ENCODE measurements around the gene SYP. TPM values are rescaled to one million over a fixed set of nuclear protein-coding genes. Genes with fewer than 3 reads are reported as not detected.
A peak's percentile ranks its signal among the peaks of the same experiment; 100 is the strongest.

Gene SYP
- total RNA-seq, 1 donor from 2014 or later: 1.6 TPM

- no peaks in the 10 kb centered on the region for H3K36me3 Mint-ChIP-seq (ENCODE audit: low read depth, unreplicated experiment)
- H3K4me1 Mint-ChIP-seq (ENCODE audit: low read depth, unreplicated experiment): no peaks in the 10 kb centered on the region
- H3K27me3 ChIP-seq (ENCODE audit: insufficient read depth, low read length): no peaks in the 10 kb centered on the region
- no peak overlapping the region for H3K4me2 ChIP-seq (ENCODE audit: low read length)
- FAIRE-seq (peak; percentile 75), DNase-seq (ENCODE audit: low read depth) (no peak)
- H3K4me3 ChIP-seq (ENCODE audit: insufficient read depth, low read depth, low read length): no peak overlapping the region
- no peaks in the 10 kb centered on the region for H4K20me1 ChIP-seq (ENCODE audit: insufficient read depth, low read length)
- H3K27ac Mint-ChIP-seq (ENCODE audit: unreplicated experiment): no peak overlapping the region
- H3K27me3 Mint-ChIP-seq (ENCODE audit: low read depth, unreplicated experiment): peaks cover 14% of the 10 kb centered on the region
- H3K9ac ChIP-seq (ENCODE audit: low read length): no peak overlapping the region
- H3K27ac ChIP-seq (ENCODE audit: low read depth, low read length): no peak overlapping the region
- peaks cover 2% of the 10 kb centered on the region for H3K9me3 Mint-ChIP-seq (ENCODE audit: unreplicated experiment)
- no peaks in the 10 kb centered on the region for H3K79me2 ChIP-seq (ENCODE audit: insufficient read depth, low read length)
- TF ChIP-seq CTCF (IDR thresholded peaks at IDR 0.05; ENCODE audit: insufficient read depth, low read depth, low read length) (no peak), EZH2 (IDR thresholded peaks at IDR 0.05; ENCODE audit: insufficient read depth, low read length) (no peak)
- H3K4me1 ChIP-seq (ENCODE audit: insufficient read depth, low read length): no peaks in the 10 kb centered on the region
- H2AFZ ChIP-seq (ENCODE audit: low read depth, low read length): no peak overlapping the region
- H3K9me3 ChIP-seq (ENCODE audit: insufficient read depth, low read depth, low read length): no peaks in the 10 kb centered on the region
- H3K4me3 Mint-ChIP-seq (ENCODE audit: unreplicated experiment): no peak overlapping the region
- no peaks in the 10 kb centered on the region for H3K36me3 ChIP-seq (ENCODE audit: insufficient read depth, low read length)
Measured at GRCh38 chrX:49214416-49214815, 14.4 kb upstream of the SYP start.

DNA sequence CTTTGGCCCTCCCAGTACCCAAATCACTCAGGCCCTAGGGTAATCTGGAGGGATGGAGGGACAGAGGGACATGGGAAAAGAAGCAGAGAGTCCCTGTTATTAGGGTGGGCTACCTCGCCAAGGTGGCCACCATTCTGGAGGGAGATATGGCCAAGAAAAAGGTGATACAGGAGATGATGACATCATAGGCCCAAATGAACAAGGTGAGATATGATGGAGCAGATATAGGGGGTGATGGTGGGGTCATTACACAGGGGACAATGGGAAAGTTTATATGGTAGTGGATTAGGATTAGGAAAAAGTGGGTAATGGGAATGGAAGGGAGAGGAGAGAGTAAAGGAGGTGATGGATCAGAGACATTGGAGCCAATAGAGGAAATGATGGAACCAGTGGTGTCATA lies 12.9 kb upstream of the SYP start:
- no peak overlapping the region for H3K4me3 ChIP-seq (ENCODE audit: insufficient read depth, low read depth, low read length)
- peaks cover 2% of the 10 kb centered on the region for H3K9me3 Mint-ChIP-seq (ENCODE audit: unreplicated experiment)
- peaks cover 13% of the 10 kb centered on the region for H3K27me3 Mint-ChIP-seq (ENCODE audit: low read depth, unreplicated experiment)
- H3K27me3 ChIP-seq (ENCODE audit: insufficient read depth, low read length): no peaks in the 10 kb centered on the region
- DNase-seq (ENCODE audit: low read depth) (no peak), FAIRE-seq (no peak)
- no peak overlapping the region for H3K4me2 ChIP-seq (ENCODE audit: low read length)
- no peaks in the 10 kb centered on the region for H3K4me1 ChIP-seq (ENCODE audit: insufficient read depth, low read length)
- H2AFZ ChIP-seq (ENCODE audit: low read depth, low read length): no peak overlapping the region
- H3K27ac Mint-ChIP-seq (ENCODE audit: unreplicated experiment): no peak overlapping the region
- H3K4me3 Mint-ChIP-seq (ENCODE audit: unreplicated experiment): no peak overlapping the region
- H3K27ac ChIP-seq (ENCODE audit: low read depth, low read length): no peak overlapping the region
- no peaks in the 10 kb centered on the region for H3K36me3 ChIP-seq (ENCODE audit: insufficient read depth, low read length)
- no peak overlapping the region for H3K9ac ChIP-seq (ENCODE audit: low read length)
- no peak for TF ChIP-seq EZH2 (IDR thresholded peaks at IDR 0.05; ENCODE audit: insufficient read depth, low read length)
- TF ChIP-seq CTCF (IDR thresholded peaks at IDR 0.05; ENCODE audit: insufficient read depth, low read depth, low read length): no peak
- no peaks in the 10 kb centered on the region for H3K4me1 Mint-ChIP-seq (ENCODE audit: low read depth, unreplicated experiment)
- H3K9me3 ChIP-seq (ENCODE audit: insufficient read depth, low read depth, low read length): no peaks in the 10 kb centered on the region
- no peaks in the 10 kb centered on the region for H4K20me1 ChIP-seq (ENCODE audit: insufficient read depth, low read length)
- H3K36me3 Mint-ChIP-seq (ENCODE audit: low read depth, unreplicated experiment): no peaks in the 10 kb centered on the region
- no peaks in the 10 kb centered on the region for H3K79me2 ChIP-seq (ENCODE audit: insufficient read depth, low read length)

- Mint-ChIP-seq H3K36me3 (ENCODE audit: low read depth, unreplicated experiment) (no peaks in the 10 kb centered on the region), H3K4me3 (ENCODE audit: unreplicated experiment) (no peak overlapping the region), H3K27ac (ENCODE audit: unreplicated experiment) (no peak overlapping the region), H3K4me1 (ENCODE audit: low read depth, unreplicated experiment) (no peaks in the 10 kb centered on the region), H3K27me3 (ENCODE audit: low read depth, unreplicated experiment) (peaks cover 12% of the 10 kb centered on the region), H3K9me3 (ENCODE audit: unreplicated experiment) (peaks cover 2% of the 10 kb centered on the region)
- no peak overlapping the region for H3K9ac ChIP-seq (ENCODE audit: low read length)
- H3K4me2 ChIP-seq (ENCODE audit: low read length): no peak overlapping the region
- no peaks in the 10 kb centered on the region for H3K27me3 ChIP-seq (ENCODE audit: insufficient read depth, low read length)
- no peaks in the 10 kb centered on the region for H4K20me1 ChIP-seq (ENCODE audit: insufficient read depth, low read length)
- no peaks in the 10 kb centered on the region for H3K36me3 ChIP-seq (ENCODE audit: insufficient read depth, low read length)
- DNase-seq (ENCODE audit: low read depth) (no peak), FAIRE-seq (peak; percentile 32)
- H2AFZ ChIP-seq (ENCODE audit: low read depth, low read length): no peak overlapping the region
- H3K9me3 ChIP-seq (ENCODE audit: insufficient read depth, low read depth, low read length): no peaks in the 10 kb centered on the region
- no peak for TF ChIP-seq EZH2 (IDR thresholded peaks at IDR 0.05; ENCODE audit: insufficient read depth, low read length)
- H3K4me3 ChIP-seq (ENCODE audit: insufficient read depth, low read depth, low read length): no peak overlapping the region
- no peaks in the 10 kb centered on the region for H3K4me1 ChIP-seq (ENCODE audit: insufficient read depth, low read length)
- H3K27ac ChIP-seq (ENCODE audit: low read depth, low read length): no peak overlapping the region
- no peaks in the 10 kb centered on the region for H3K79me2 ChIP-seq (ENCODE audit: insufficient read depth, low read length)
Measured at GRCh38 chrX:49212209-49212608, 12.2 kb upstream of the SYP start.
